ENCODE results near the gene BCR. TPM values are rescaled to one million over a fixed set of nuclear protein-coding genes. Genes with fewer than 3 reads are reported as not detected.

The BCR gene
- total and polyA plus RNA-seq, 2 of the 13 experiments (the other 11 are each of a cell fraction or from before 2014, with no cell fraction given): 19.9 to 33.6 TPM

- no peak for TF ChIP-seq ZNF460 (CRISPR knock-in tag; IDR thresholded peaks at IDR 0.05; ENCODE audit: borderline replicate concordance)
- no peak for TF ChIP-seq ZMAT3 (CRISPR knock-in tag; conservative IDR thresholded peaks at IDR 0.05)
- no peak for TF ChIP-seq ZMYM3 (CRISPR knock-in tag; IDR thresholded peaks at IDR 0.05)
- no peak for TF ChIP-seq ZNF513 (CRISPR knock-in tag; conservative IDR thresholded peaks at IDR 0.05)
- no peak for TF ChIP-seq KDM3A (CRISPR knock-in tag; IDR thresholded peaks at IDR 0.05; ENCODE audit: low read depth)
- TF ChIP-seq RFX3 (CRISPR knock-in tag; IDR thresholded peaks at IDR 0.05): no peak
- no peak for TF ChIP-seq ATRX (CRISPR knock-in tag; IDR thresholded peaks at IDR 0.05; ENCODE audit: borderline replicate concordance)
- TF ChIP-seq ZHX2 (IDR thresholded peaks at IDR 0.05; ENCODE audit: low read depth): 0 out of 2 replicates have a peak, but pooled peaks have one; percentile 67
- TF ChIP-seq ZHX2 (CRISPR knock-in tag; IDR thresholded peaks at IDR 0.05; ENCODE audit: borderline replicate concordance): no peak
- no peak for TF ChIP-seq PAWR (CRISPR knock-in tag; IDR thresholded peaks at IDR 0.05; ENCODE audit: borderline replicate concordance)
- TF ChIP-seq HMG20B (CRISPR knock-in tag; conservative IDR thresholded peaks at IDR 0.05): no peak
- 0 out of 2 replicates have a peak, but pooled peaks have one; percentile 10 for TF ChIP-seq SMC3 (IDR thresholded peaks at IDR 0.05; ENCODE audit: low read length)
- TF ChIP-seq BRCA1 (CRISPR knock-in tag; IDR thresholded peaks at IDR 0.05): no peak
- TF ChIP-seq SIN3B (IDR thresholded peaks at IDR 0.05; ENCODE audit: low read length): no peak
- no peak for TF ChIP-seq SP2 (CRISPR knock-in tag; IDR thresholded peaks at IDR 0.05)
- TF ChIP-seq LCORL (IDR thresholded peaks at IDR 0.05): no peak
- TF ChIP-seq LCORL (CRISPR knock-in tag; IDR thresholded peaks at IDR 0.05): no peak
- TF ChIP-seq CBX5 (CRISPR knock-in tag; IDR thresholded peaks at IDR 0.05; ENCODE audit: borderline replicate concordance): peak; percentile 47; the same call in 1 of the 2 replicates
- TF ChIP-seq ZBTB3 (CRISPR knock-in tag; IDR thresholded peaks at IDR 0.05; ENCODE audit: borderline replicate concordance, low read depth): no peak
- no peak for TF ChIP-seq ZSCAN30 (CRISPR knock-in tag; IDR thresholded peaks at IDR 0.05)
- TF ChIP-seq PRMT3 (CRISPR knock-in tag; IDR thresholded peaks at IDR 0.05; ENCODE audit: borderline replicate concordance, low read depth): no peak
- no peak for TF ChIP-seq IKZF1 (IDR thresholded peaks at IDR 0.05)
- TF ChIP-seq, protein P1, sequence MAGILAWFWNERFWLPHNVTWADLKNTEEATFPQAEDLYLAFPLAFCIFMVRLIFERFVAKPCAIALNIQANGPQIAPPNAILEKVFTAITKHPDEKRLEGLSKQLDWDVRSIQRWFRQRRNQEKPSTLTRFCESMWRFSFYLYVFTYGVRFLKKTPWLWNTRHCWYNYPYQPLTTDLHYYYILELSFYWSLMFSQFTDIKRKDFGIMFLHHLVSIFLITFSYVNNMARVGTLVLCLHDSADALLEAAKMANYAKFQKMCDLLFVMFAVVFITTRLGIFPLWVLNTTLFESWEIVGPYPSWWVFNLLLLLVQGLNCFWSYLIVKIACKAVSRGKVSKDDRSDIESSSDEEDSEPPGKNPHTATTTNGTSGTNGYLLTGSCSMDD (CRISPR knock-in tag; IDR thresholded peaks at IDR 0.05): no peak
These were observed 27.8 kb upstream of the BCR start (continued) for GRCh38 chr22:23152238-23153114.
